Globus pallidus (tissue), 1 donor: ENCODE measurements around the gene C4orf51.

Experiments used
- DNase-seq: peaks from one replicate; pipeline ENCODE4 v3.0.0-alpha.2; 2015; ENCODE audit warnings: low spot score

C4orf51 gene

GRCh38 chr4:145757188-145757587 is 77.2 kb downstream of the C4orf51 start:
- DNase-seq: no peak

DNA sequence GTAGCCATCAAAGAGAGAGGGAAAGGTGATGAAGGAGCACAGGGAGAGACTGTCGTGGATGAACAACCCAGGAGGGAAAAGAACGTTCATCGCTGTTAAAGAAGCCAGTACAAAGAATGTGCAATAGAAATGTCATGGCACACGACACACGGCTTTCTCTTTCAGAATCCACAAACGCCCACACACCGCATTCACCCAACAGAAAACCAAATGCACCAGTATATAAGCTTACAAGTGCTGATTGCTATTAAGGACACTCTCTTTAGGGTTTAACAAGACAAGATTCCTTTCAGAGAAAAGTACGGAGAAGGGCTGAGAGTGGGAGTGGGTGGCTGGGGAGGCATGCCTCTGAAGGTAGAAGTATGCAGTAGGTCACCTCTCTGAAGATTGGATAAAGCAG is 80.2 kb downstream of the C4orf51 start:
- DNase-seq: no peak

- peak; percentile 24 for DNase-seq
These were observed 81.3 kb downstream of the C4orf51 start for GRCh38 chr4:145760961-145761929.

GRCh38 chr4:145762719-145763118 is 82.8 kb downstream of the C4orf51 start:
- DNase-seq: no peak

DNA sequence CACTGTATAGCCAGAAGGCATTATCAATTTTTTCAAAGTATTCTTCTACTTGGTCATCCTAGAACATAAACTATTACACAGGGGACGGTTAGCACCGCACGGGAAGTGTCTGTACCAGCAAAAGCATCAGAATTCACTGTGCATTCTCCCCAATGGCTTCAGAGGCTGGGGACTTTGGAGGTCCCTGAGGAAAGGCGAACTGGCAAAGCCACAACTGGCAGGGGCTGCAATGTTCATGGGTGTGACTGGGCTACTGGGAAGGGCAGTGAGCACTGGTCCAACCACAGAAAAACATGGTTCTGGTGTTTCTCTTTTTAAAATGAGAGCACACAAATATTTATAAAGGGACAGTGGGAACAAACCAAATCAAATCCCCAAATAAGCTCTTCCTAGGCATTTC is 83.5 kb downstream of the C4orf51 start:
- no peak for DNase-seq

GRCh38 chr4:145766273-145766672 is 86.3 kb downstream of the C4orf51 start:
- DNase-seq: no peak

DNA sequence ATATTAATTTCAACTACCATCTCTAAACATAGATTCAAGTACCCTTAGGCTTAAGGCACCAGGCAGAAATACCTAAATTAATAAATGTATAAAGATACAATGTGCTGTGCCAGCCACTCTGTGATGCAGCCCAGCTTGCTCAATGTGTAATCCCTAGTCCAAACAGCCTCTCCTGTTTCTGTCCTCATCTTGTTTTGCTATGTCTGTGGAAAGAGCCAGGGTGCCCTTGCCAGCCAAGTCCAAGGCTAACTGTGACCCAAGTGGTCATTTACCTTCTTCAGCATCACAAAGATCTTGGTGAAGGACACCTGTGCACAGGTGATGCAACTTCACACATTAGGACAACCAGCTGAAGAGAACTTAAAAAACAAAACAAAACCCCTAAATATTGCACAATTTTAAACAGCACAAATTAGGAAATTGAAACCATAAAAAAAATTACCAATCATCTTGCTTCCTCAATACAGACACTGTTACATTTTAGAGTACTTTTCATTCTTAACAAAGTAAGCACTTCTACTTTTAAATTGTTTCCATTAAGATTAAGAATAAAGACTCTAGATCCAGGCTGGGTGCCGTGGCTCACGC is 89.6 kb downstream of the C4orf51 start:
- DNase-seq: no peak

GRCh38 chr4:145770124-145770523 is 90.2 kb downstream of the C4orf51 start:
- DNase-seq: no peak

- no peak for DNase-seq
These were observed 92.4 kb downstream of the C4orf51 start for GRCh38 chr4:145772347-145772746.

GRCh38 chr4:145773581-145774234 is 93.8 kb downstream of the C4orf51 start:
- DNase-seq: peak; percentile 22

DNA sequence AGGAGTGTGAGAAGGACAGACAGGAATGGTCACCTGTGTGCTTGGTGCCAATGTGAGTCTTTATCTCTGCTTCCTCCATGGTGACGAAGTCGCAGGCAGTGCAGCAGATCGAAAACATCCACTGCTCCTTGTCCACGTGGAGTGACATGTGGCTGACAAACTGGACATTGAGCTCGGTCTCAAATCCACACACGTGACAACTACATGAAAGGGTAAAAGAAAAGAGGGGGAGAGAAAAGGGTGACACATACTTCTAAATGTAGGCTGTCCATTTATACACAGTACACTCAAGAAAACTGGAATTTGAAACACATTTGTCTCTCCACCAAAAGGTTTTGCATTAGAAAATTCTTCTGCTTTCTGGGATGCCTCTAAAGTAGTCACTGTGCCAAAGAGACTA is 94.5 kb downstream of the C4orf51 start:
- DNase-seq: no peak

DNA sequence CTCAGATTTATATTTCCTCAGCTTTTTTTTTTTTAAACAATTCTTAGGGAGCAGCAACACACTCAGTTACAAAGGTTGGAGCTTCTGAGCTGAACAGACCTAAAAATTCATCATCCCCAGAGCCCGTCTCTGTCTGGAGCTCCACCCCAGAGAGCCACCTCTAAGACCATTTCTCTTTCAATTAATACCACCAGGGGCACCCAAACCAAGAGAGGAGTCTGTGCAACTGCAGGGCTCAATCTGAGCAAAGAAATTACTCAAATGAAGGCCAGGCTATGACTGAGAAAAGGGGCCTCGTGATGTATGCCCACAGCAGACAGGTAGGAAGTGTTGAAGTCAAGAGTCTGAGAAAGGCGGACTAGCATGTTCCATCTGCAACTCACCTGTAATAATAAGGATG is 95.5 kb downstream of the C4orf51 start:
- no peak for DNase-seq

- DNase-seq: no peak
These were observed 96.3 kb downstream of the C4orf51 start for GRCh38 chr4:145776208-145776607.

- no peak for DNase-seq
These were observed 99.4 kb downstream of the C4orf51 start for GRCh38 chr4:145779319-145779801.

GRCh38 chr4:145781351-145781750 is 101.4 kb downstream of the C4orf51 start:
- no peak for DNase-seq
